Thoracic aorta (tissue), 2 donors: ENCODE results near the gene PTK7. TPM values are rescaled to one million over a fixed set of nuclear protein-coding genes. Genes with fewer than 3 reads are reported as not detected.
A peak's percentile ranks its signal among the peaks of the same experiment; 100 is the strongest.

Experiments used
- ATAC-seq: fragments of 150-250 bp; one replicate; pipeline ENCODE4 v1.8.0; 2017; ENCODE audit warnings: low read depth; ENCODE audit not compliant: insufficient number of reproducible peaks, low FRiP score
- DNase-seq: peaks from one replicate; pipeline ENCODE4 v3.0.0-alpha.2; 2020; ENCODE audit warnings: low spot score
- H3K27ac ChIP-seq, 2 donors: fragments of 200-600 bp; sonication (generic); 1 replicate in 1 of 2; 2 replicates in 1 of 2; pipeline ENCODE4 v1.5.1; 2016; ENCODE audit warnings: mild to moderate bottlenecking in 2 of 2, moderate library complexity in 2 of 2
- H3K27me3 ChIP-seq: fragments of 200-600 bp; sonication (generic); replicated peaks from 2 replicates; pipeline ENCODE4 v1.6.0; 2016; ENCODE audit warnings: mild to moderate bottlenecking; ENCODE audit not compliant: insufficient read depth
- H3K36me3 ChIP-seq: fragments of 200-600 bp; sonication (generic); one replicate; pipeline ENCODE4 v1.5.1; 2016
- H3K4me1 ChIP-seq, 2 donors: fragments of 200-600 bp; sonication (generic); 1 replicate in 1 of 2; 2 replicates in 1 of 2; pipeline versions ENCODE4 v1.5.1 to v1.6.0; 2016; ENCODE audit warnings: low read depth in 2 of 2, mild to moderate bottlenecking in 1 of 2; ENCODE audit not compliant: control insufficient read depth in 1 of 2
- H3K4me3 ChIP-seq: fragments of 200-600 bp; sonication (generic); 2 replicates; pipeline ENCODE4 v1.5.1; 2016; ENCODE audit warnings: mild to moderate bottlenecking
- H3K9me3 ChIP-seq: fragments of 200-600 bp; sonication (generic); 2 replicates; pipeline ENCODE4 v1.5.1; 2016
- total RNA-seq, 2 donors: library from RNA; depleted of rRNA; stranded (reverse); fragments of >200 nt; gene quantifications; one replicate each; pipeline versions ENCODE4 v1.1.0 to v1.2.3, GENCODE V29; 2016
- TF ChIP-seq, protein P1 (sequence below): fragments of 200-600 bp; sonication (generic); IDR thresholded peaks from one replicate; pipeline ENCODE4 v1.5.1; 2019; ENCODE audit warnings: antibody characterized with exemption

PTK7 gene
- total RNA-seq, 2 donors from 2014 or later: 4.5 to 6.8 TPM

DNA sequence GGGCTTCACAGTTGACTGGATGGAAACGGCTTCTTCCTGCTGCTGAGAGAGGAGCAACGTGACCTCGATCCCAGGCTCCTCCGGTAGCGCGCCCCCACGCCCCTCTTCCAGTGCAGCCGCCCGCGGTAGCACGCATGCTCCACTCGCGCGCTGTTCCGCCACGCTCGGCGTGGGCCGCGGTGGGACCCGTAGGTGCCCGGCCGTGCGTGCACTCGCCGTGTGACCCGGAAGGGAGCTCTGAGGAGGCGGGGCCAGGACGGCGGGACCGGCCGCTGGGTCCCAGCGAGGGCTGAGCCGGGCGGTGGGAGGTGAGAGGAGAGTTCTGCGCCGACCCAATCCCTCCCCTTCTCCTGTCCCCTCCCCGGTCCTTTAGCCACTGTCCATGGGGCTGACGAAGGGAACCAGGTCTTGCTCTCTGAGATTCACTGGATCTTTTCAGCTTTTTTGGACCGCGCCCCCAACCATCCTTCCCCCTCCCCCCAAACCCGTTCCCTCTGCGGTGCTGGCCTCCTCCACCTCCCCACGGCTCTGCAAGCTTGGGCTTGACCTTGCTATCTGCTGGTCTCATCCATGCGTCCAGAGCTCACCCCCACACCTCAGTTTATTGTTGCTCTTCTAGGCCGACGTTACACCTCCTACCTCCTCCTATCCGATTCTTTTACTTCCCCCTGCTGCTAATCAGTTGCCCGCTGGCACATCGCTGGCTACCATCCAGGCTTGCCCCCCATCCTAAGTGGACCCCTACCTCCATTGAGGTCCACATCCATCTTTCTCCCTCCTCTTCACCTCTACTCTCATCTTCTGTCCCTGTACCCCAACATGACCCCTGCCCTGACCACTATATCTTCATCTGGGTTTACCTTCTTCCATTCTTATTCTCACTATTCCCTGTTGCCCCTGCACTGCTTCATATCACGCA, 106.1 kb downstream of the PTK7 start, which contains the start of gene CUL9:
Gene CUL9, plus strand, starts transcription at position 255 of the 919 bp plus-strand sequence. CDS start 2,115 bp downstream, outside the sequence.
- Histone ChIP-seq H3K4me1 (peaks cover 3 to 30% of the 10 kb centered on the region in 2 donors), H3K27ac (peak within 1 kb of the TSS; percentile 52 to 66), H3K36me3 (peaks cover 51% of the 10 kb centered on the region), H3K4me3 (peak within 1 kb of the TSS; percentile 80), H3K9me3 (no peaks in the 10 kb centered on the region), H3K27me3 (no peaks in the 10 kb centered on the region)
- ATAC-seq: peak; percentile 74
- DNase-seq: peak; percentile 36
- TF ChIP-seq, protein P1, sequence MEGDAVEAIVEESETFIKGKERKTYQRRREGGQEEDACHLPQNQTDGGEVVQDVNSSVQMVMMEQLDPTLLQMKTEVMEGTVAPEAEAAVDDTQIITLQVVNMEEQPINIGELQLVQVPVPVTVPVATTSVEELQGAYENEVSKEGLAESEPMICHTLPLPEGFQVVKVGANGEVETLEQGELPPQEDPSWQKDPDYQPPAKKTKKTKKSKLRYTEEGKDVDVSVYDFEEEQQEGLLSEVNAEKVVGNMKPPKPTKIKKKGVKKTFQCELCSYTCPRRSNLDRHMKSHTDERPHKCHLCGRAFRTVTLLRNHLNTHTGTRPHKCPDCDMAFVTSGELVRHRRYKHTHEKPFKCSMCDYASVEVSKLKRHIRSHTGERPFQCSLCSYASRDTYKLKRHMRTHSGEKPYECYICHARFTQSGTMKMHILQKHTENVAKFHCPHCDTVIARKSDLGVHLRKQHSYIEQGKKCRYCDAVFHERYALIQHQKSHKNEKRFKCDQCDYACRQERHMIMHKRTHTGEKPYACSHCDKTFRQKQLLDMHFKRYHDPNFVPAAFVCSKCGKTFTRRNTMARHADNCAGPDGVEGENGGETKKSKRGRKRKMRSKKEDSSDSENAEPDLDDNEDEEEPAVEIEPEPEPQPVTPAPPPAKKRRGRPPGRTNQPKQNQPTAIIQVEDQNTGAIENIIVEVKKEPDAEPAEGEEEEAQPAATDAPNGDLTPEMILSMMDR: no peak

DNA sequence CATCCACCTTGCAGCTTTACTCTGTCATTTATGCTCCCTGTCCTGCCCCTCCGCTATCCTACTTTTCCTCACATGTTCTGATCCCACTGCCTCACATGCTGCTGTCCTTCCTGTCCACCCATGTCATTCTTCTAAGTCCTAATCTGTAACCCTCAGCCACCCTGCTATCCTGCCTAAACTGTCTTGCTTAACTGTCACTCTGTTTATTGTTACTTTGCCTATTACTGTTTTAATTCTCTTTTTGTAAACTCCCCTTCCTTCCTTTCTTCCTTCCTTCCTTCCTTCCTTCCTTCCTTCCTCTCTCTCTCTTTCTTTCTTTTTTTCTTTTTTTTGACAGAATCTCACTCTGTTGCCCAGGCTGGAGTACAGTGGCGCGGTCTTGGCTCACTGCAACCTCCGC, 107.3 kb downstream of the PTK7 start:
- Histone ChIP-seq H3K36me3 (peaks cover 56% of the 10 kb centered on the region), H3K9me3 (no peaks in the 10 kb centered on the region), H3K27ac (no peak overlapping the region), H3K4me3 (no peak overlapping the region), H3K4me1 (peaks cover 3 to 30% of the 10 kb centered on the region in 2 donors), H3K27me3 (no peaks in the 10 kb centered on the region)
- DNase-seq: no peak
- TF ChIP-seq, protein P1: no peak
- ATAC-seq: no peak

DNA sequence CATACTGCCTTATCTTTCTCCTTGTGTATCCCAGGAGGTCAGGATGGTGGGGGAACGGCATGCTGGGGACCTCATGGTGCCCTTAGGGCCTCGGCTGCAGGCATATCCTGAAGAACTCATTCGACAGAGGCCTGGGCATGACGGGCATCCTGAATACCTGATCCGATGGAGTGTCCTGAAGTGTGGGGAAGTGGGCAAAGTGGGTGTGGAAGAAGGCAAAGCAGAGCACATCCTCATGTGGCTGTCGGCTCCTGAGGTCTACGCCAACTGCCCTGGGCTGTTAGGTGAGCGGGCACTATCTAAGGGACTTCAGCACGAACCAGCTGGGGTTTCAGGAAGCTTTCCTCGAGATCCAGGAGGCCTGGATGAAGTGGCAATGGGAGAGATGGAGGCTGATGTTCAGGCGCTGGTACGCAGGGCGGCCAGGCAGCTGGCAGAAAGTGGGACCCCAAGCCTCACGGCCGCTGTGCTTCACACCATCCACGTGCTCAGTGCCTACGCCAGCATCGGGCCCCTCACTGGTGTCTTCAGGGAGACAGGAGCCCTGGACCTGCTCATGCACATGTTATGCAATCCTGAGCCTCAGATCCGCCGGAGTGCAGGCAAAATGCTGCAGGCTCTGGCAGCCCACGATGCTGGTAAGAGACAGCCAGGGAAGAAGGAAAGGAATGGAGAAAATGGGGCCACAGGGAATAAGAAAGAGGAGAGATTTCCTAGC, 108.3 kb downstream of the PTK7 start:
- Histone ChIP-seq H3K4me3 (no peak overlapping the region), H3K27me3 (no peaks in the 10 kb centered on the region), H3K4me1 (peaks cover 3 to 30% of the 10 kb centered on the region in 2 donors), H3K27ac (no peak overlapping the region), H3K9me3 (no peaks in the 10 kb centered on the region), H3K36me3 (peaks cover 47% of the 10 kb centered on the region)
- DNase-seq: no peak
- TF ChIP-seq, protein P1: no peak
- ATAC-seq: no peak

DNA sequence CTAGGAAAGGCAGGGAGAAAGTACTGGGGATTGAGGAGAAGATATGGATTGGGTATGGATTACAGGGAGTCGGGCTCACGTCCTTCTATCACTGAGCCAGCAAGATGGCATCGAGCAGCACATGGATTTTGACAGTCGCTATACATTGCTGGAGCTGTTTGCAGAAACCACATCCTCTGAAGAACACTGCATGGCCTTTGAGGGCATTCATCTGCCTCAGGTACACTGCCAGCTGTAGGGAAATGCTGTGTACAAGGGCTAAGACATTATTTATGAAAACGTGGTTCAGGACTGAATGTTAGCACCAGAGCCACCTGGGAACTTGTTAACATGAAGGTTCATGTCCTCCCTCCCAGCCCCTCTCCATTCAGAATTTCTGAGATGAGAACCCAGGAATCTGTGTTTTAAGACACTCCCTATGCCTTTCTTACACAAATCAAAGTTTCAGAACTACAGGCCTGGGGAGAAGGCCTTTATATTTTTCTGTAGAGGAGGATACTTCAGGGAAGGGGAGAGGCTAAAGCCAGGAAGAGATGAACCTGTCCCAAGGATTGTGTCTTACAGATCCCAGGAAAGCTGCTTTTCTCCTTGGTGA, 109.4 kb downstream of the PTK7 start:
- H3K36me3 ChIP-seq: peaks cover 44% of the 10 kb centered on the region
- no peak for ATAC-seq
- TF ChIP-seq, protein P1: no peak
- no peaks in the 10 kb centered on the region for H3K9me3 ChIP-seq
- peaks cover 3 to 30% of the 10 kb centered on the region in 2 donors for H3K4me1 ChIP-seq
- no peak overlapping the region for H3K27ac ChIP-seq
- H3K4me3 ChIP-seq: no peak overlapping the region
- no peaks in the 10 kb centered on the region for H3K27me3 ChIP-seq
- DNase-seq: no peak

DNA sequence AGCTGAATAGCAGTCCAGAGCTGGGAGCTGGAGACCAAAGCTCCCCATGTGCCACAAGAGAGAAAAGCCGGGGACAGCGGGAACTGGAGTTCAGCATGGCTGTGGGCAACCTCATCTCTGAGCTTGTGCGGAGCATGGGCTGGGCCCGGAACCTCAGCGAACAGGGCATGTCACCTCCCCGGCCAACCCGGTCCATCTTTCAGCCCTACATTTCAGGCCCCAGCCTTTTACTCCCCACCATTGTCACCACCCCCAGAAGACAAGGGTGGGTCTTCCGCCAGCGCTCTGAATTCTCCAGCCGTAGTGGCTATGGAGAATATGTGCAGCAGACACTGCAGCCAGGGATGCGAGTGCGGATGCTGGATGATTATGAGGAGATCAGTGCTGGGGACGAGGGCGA, 109.9 kb downstream of the PTK7 start:
- H3K36me3 ChIP-seq: peaks cover 44% of the 10 kb centered on the region

More for the DNA sequence above, 109.9 kb downstream of the PTK7 start:
- DNase-seq (no peak), ATAC-seq (no peak)
- Histone ChIP-seq H3K9me3 (no peaks in the 10 kb centered on the region), H3K4me3 (no peak overlapping the region), H3K27me3 (no peaks in the 10 kb centered on the region), H3K27ac (no peak overlapping the region), H3K4me1 (peaks cover 3 to 30% of the 10 kb centered on the region in 2 donors)
- TF ChIP-seq, protein P1: no peak
